ENCODE data around the gene SNRNP48.

DNA sequence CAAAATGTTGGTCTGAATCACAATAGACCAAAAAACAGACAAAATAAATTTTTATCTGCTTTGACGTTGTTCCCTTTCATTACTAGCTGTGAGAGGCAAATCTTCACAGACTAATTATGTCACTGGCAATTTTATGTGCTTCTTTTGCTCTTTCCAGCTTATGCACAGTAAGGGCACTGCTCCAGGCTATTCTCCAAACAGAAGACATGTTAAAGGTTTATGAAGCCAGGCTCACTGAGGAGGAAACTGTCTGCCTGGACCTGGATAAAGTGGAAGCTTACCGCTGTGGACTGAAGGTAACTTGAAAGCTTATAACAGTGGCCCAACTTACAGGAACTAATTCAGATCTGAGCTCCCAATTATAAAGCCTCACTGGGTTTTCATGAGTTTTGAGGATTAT is 15.5 kb upstream of the SNRNP48 start:
- TF ChIP-seq CTCF (IDR thresholded peaks at IDR 0.05) (no peak), POLR2A (IDR thresholded peaks at IDR 0.05) (no peak)

Measured in esophagus squamous epithelium (tissue), 4 donors.